ENCODE data around the gene CDK5RAP1. TPM values are rescaled to one million over a fixed set of nuclear protein-coding genes. Genes with fewer than 3 reads are reported as not detected.

Gene CDK5RAP1
- total and polyA plus RNA-seq, 2 of the 8 experiments (the other 6 are each of a cell fraction or from before 2014, with no cell fraction given), result 37.8 to 46.6 TPM

DNA sequence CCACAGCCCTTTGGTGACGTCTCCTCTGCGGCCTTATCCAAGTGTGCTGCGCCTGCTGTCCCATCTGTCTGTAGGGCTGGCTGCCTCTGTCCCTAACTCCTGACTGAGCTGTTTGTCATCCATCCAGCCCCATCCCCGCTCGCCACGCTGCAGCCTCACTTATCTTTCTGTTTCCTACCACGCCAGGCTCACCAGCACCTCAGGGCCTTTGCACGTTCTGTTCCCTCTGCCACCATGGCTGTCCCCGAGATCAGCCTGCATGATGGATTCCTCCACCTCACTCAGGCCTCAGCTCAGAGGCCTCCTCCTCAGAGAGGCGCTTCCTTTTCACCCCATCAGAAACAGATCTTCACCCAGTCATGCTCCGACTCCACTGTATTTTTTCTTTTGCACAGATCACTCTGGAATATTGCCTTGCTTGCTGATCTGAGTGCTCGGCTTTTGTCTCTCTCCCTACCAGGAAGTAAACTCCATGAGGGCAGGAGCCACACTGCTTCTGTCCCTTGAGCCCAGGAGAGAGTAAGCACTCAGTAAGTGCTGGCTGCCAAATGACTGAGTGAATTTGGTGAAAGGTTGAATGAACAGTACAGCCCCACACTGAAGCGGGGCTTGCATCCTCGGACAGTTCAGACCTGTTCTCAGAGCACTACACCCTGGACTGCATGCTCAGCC is 83.8 kb downstream of the CDK5RAP1 start (continued):
- no peak for TF ChIP-seq HDAC2 (IDR thresholded peaks at IDR 0.05; ENCODE audit: borderline replicate concordance in 1 of 2, low read depth in 2 of 2, low read length in 2 of 2)
- no peak for TF ChIP-seq MAFK (IDR thresholded peaks at IDR 0.05; ENCODE audit: low read depth, low read length)
- TF ChIP-seq POLR2AphosphoS5 (IDR thresholded peaks at IDR 0.05; ENCODE audit: low read depth, low read length), result no peak
- TF ChIP-seq BRCA1 (IDR thresholded peaks at IDR 0.05; ENCODE audit: low read depth, low read length), result no peak
- no peak for TF ChIP-seq MAX (IDR thresholded peaks at IDR 0.05)

All from H1 (cell line).